ENCODE results near the gene SYCN.
"Not testable (repeated sequence)": the region's sequence is repeated elsewhere in the genome, so short reads cannot be mapped to it uniquely, and the experiment has no call there.

Gene SYCN

GRCh38 chr19:39203372-39204341 is at the start of gene SYCN:
SYCN (minus strand) TSS chr19:39204263; CDS start chr19:39204254, 9 bp downstream.
- no peak for DNase-seq (ENCODE audit: low read depth)

- no peak for DNase-seq (ENCODE audit: low read depth)
Measured at GRCh38 chr19:39253374-39254149, 49.5 kb upstream of the SYCN start.

DNA sequence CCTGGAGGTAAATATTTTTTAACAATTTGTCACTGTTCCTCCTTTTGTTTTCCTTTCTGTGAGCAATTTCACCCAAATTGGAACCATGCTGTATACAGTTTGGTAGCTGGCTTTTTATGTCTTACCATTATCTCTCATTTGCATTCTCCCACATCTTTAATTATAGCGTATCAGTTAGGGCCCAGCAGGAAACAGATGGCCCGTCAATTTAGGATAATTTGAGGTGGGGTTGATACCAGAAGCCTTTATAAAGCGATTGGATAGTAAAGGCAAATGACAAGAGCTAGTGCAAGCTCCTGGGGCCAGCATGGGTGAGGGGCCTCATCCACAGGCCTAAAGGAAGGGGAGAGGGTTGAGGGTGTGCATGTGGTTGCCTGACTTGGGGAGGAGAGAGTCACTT is 48.4 kb upstream of the SYCN start:
- DNase-seq (ENCODE audit: low read depth): no peak

DNA sequence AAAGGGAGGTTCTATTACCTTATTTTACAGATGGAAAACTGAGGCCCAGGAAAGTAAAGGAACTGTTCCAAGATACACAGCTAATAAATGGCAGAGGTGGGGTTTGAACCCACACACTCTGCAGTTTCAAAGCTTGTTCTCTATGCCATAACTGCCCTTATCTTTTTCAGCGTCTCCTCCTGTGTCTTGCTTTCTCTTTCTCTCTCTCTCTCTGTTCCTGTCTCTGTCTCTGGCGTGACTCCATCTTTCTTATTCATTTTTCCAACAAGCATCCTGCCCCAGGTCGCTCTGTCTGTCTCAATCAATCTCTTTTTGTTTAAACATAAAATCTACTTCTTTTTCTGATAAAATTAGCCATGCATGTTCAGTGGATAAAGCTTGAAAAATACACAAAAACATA is 47.8 kb upstream of the SYCN start:
- no peak for DNase-seq (ENCODE audit: low read depth)

DNA sequence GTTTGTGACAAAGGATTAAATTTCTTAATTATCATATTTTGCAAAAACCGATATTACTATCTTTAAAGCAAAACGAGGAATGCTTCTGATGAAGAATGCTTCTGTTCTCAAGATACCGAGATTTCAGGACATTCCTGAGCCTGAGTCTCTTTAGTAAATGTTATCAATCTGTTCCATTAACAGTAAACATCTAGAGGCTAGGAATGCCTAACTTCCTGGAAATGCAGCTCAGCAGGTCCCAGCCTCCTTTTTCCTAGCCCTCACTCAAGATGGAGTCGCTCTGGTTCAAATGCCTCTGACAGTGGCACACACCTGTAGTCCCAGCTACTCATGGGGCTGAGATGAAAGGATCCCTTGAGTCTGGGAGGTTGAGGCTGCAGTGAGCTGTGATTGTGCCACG is 47.0 kb upstream of the SYCN start:
- no peak for DNase-seq (ENCODE audit: low read depth)

- no peak for DNase-seq (ENCODE audit: low read depth)
Measured at GRCh38 chr19:39248806-39249205, 44.7 kb upstream of the SYCN start, which contains the start of gene IFNL4. IFNL4 (minus strand) TSS chr19:39248856.

DNA sequence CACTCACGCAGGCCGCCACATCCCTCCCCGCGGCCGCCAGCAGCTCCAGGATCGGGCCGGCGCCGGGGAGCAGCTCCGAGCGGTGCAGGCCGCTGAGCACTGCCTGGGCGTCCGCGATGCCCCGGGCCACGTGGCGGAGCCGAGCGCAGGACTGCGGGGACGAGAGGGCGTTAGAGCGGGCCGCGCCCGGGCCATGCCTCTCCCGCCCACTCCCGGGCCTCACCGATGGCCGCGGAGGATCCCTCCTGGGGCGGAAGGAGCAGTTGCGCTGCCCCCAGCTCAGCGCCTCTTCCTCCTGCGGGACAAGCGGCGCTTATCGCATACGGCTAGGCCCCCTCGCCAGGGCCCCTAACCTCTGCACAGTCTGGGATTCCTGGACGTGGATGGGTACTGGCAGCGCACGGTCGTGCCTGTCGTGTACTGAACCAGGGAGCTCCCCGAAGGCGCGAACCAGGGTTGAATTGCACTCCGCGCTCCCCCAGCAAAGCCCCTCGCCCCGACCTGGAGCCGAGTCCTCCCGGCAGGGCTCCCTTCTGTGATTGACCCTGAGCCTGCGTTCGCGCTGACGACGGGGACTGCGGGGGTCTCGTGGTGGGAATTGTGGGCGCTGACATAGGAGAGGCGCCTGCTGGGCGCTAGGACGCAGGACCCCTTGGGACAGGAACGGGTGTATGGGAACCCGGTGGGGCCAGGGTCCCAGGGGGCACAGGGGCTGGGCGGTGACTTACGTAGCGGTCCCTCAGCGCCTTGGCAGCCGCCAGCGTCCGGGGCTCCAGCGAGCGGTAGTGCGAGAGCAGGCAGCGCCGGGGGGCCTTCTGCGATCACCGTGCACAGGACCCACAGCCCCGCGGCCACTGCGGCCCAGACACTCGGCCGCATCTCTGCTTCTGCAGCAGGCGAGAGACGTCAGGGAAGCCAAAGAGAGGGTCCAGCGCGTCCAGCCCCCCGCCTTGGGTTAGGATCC is 43.9 kb upstream of the SYCN start:
- no peak for DNase-seq (ENCODE audit: low read depth)

DNA sequence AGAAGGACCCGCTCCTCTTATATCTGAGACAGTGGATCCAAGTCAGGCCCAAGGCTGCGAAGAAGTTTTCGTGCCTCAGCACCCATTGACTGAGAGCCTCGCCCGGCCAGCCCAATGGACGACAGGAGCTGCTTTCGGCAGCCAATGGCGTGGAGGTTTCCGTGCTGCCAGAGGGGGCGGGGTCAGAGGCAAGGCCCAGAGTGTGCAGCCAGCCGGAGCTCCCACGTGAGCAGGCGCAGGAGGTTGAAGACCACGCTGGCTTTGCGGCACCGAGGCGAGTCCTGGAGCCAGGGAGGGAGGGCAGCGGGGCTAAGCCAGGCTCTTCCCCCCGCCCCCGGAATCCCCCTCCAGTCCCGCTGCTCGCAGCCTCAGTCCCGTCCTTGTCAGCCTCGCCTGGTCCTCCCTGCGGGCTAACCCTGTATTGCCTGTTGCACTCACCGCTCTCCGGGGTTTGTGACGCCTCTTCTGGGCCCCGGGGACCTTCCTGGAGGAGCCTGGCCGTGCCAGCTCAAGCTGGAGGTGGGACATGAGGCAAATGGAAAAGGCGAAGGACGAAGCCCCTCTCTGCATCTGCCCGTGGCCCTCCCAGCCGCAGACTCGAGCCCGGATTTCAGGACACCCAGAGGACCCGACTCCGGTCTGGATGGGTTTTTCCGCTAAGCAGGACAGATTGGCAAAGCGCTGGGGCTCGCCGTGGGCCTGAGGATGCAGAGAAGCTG is 43.0 kb upstream of the SYCN start:
- DNase-seq (ENCODE audit: low read depth): no peak

DNA sequence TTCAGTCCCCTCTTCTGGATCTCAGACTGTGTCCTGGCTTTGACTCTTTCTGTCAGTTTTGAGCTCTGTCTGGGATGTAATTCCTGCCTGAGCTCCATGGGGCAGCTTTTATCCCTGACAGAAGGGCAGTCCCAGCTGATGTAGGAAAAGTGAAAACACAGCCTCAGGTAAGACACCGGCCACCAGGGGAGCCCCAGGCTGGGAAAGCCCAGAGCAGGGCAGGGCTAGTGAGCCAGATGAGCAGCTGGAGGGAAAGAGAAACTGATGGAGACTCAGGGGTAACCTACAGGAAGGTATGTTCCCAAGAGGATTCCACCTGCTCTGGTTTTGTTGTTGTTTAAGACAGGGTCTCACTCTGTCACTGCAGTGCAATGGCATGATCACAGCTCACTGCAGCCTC is 41.1 kb upstream of the SYCN start:
- not testable (repeated sequence) for DNase-seq (ENCODE audit: low read depth)

- DNase-seq (ENCODE audit: low read depth): not testable (repeated sequence)
Measured at GRCh38 chr19:39244410-39245100, 40.5 kb upstream of the SYCN start, which contains the start of gene IFNL3. IFNL3 (minus strand) TSS chr19:39245006; CDS start chr19:39244967, 39 bp downstream.

DNA sequence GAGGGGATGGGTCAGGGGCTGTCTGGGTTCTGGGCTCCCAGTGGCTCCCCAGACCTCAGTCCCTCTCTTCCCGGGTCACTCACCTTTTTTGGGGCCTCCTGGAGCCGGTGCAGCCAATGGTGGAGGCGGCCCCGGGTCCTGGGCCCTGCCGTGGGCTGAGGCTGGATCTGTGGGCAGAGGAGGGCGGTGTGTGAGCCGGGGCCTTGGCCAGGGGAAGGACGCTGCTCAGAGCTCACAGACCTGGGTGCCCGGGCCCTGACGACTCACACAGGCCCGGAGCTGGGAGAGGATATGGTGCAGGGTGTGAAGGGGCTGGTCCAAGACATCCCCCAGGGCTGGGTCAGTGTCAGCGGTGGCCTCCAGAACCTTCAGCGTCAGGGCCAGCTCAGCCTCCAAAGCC is 39.7 kb upstream of the SYCN start:
- DNase-seq (ENCODE audit: low read depth): not testable (repeated sequence)

DNA sequence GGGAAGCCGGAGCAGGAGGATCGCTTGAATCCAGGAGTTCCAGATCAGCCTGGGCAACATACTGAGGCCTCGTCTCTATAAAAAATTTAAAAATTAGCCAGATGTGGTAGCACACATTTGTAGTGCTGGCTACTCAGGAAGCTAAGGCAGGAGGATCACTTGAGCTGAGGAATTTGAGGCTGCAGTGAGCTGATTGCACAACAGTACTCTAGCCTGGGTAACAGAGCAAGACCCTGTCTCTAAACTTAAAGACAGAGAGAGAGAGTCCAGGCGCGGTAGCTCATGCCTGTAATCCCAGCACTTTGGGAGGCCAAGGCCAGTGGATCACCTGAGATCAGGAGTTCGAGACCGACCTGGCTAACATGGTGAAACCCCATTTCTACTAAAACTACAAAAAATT is 36.4 kb upstream of the SYCN start:
- no peak for DNase-seq (ENCODE audit: low read depth)

- DNase-seq (ENCODE audit: low read depth): no peak
Measured at GRCh38 chr19:39238944-39239343, 34.9 kb upstream of the SYCN start.

DNA sequence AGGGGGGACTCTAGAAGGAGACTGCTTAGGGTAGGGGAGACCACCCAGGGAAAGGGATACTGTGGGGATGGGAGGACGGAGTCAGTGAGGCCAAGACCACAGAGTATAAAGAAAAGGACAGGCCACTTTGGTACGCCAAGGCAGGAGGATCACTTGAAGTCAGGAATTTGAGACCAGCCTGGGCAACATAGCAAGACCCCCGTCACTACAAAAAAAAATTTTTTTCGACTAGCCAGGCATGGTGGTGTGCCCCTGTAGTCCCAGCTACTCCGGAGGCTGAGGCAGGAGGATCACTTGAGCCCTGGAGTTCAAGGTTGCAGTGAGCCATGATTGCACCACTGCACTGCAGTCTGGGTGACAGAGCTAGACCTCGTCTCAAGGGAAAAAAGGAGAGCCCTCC is 34.1 kb upstream of the SYCN start:
- no peak for DNase-seq (ENCODE audit: low read depth)

- no peak for DNase-seq (ENCODE audit: low read depth)
Measured at GRCh38 chr19:39237200-39238184, 33.4 kb upstream of the SYCN start.

DNA sequence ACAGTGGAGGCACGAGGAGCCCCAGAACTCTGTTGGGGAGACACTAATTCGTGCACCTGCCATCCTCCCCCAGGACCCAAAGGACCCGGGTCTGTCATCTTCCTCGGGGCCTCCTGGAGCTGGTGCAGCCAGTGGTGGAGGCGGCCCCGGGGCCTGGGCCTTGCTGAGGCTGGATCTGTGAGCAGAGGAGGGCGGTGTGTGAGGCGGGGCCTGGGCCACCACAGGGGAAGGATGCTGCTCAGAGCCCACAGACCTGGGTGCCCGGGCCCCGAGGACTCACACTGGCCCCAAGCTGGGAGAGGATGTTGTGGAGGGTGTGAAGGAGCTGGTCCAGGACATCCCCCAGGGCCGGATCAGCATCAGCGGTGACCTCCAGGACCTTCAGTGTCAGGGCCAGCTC is 32.5 kb upstream of the SYCN start:
- DNase-seq (ENCODE audit: low read depth): no peak

GRCh38 chr19:39232708-39233107 is 28.6 kb upstream of the SYCN start:
- DNase-seq (ENCODE audit: low read depth): no peak

- DNase-seq (ENCODE audit: low read depth): no peak
Measured at GRCh38 chr19:39230096-39230764, 26.2 kb upstream of the SYCN start.

- DNase-seq (ENCODE audit: low read depth): no peak
Measured at GRCh38 chr19:39224910-39225309, 20.8 kb upstream of the SYCN start.

Measured in T-helper 22 cell (primary cell).